HG03565 (cell line): ENCODE results near the gene NYAP2.
A peak's percentile ranks its signal among the peaks of the same experiment; 100 is the strongest.

Experiments
- ATAC-seq: cut with Tn5 transposase; IDR thresholded peaks from one replicate; pipeline ENCODE4 v1.9.1; 2021; ENCODE audit warnings: mild to moderate bottlenecking, moderate library complexity; ENCODE audit not compliant: unreplicated experiment

The NYAP2 gene

GRCh38 chr2:225536036-225536435 lies 136.5 kb downstream of the NYAP2 start:
- no peak for ATAC-seq

GRCh38 chr2:225543626-225544025 lies 144.1 kb downstream of the NYAP2 start:
- no peak for ATAC-seq

GRCh38 chr2:225556461-225556860 lies 157.0 kb downstream of the NYAP2 start:
- ATAC-seq: no peak

GRCh38 chr2:225558399-225559071 lies 159.0 kb downstream of the NYAP2 start:
- ATAC-seq: no peak

- ATAC-seq: no peak
Observed at GRCh38 chr2:225559072-225559415, 159.5 kb downstream of the NYAP2 start.

- ATAC-seq: no peak
Observed at GRCh38 chr2:225566798-225567197, 167.3 kb downstream of the NYAP2 start.

GRCh38 chr2:225569995-225570394 lies 170.5 kb downstream of the NYAP2 start:
- ATAC-seq: no peak

GRCh38 chr2:225573603-225574002 lies 174.1 kb downstream of the NYAP2 start:
- ATAC-seq: peak; percentile 45

- ATAC-seq: no peak
Observed at GRCh38 chr2:225574582-225575138, 175.2 kb downstream of the NYAP2 start.

GRCh38 chr2:225581135-225581534 lies 181.6 kb downstream of the NYAP2 start:
- ATAC-seq: no peak

- no peak for ATAC-seq
Observed at GRCh38 chr2:225581906-225582305, 182.4 kb downstream of the NYAP2 start.

- no peak for ATAC-seq
Observed at GRCh38 chr2:225582355-225583116, 183.0 kb downstream of the NYAP2 start.

- ATAC-seq: no peak
Observed at GRCh38 chr2:225584796-225585195, 185.3 kb downstream of the NYAP2 start.

GRCh38 chr2:225590932-225591331 lies 191.4 kb downstream of the NYAP2 start:
- ATAC-seq: no peak

- no peak for ATAC-seq
Observed at GRCh38 chr2:225597911-225598310, 198.4 kb downstream of the NYAP2 start.

GRCh38 chr2:225598426-225598825 lies 198.9 kb downstream of the NYAP2 start:
- no peak for ATAC-seq

- ATAC-seq: no peak
Observed at GRCh38 chr2:225598897-225599296, 199.4 kb downstream of the NYAP2 start.

GRCh38 chr2:225599856-225600255 lies 200.3 kb downstream of the NYAP2 start:
- no peak for ATAC-seq

- no peak for ATAC-seq
Observed at GRCh38 chr2:225600444-225600843, 200.9 kb downstream of the NYAP2 start.

GRCh38 chr2:225600865-225601264 lies 201.4 kb downstream of the NYAP2 start:
- ATAC-seq: no peak

GRCh38 chr2:225602205-225602604 lies 202.7 kb downstream of the NYAP2 start:
- ATAC-seq: no peak

- no peak for ATAC-seq
Observed at GRCh38 chr2:225608136-225608535, 208.6 kb downstream of the NYAP2 start.
